GM12874 (cell line): ENCODE results near the gene MRPL16.
A peak's percentile ranks its signal among the peaks of the same experiment; 100 is the strongest.

Source experiments
- CTCF ChIP-seq: IDR thresholded peaks from 2 replicates; pipeline ENCODE4 v1.5.1; 2011; ENCODE audit warnings: low read depth, mild to moderate bottlenecking, control low read depth, low read length, moderate library complexity; ENCODE audit not compliant: insufficient read depth

The MRPL16 gene

GRCh38 chr11:59845399-59845798 lies 34.8 kb upstream of the MRPL16 start, which contains the start of gene CBLIF:
CBLIF (minus strand) TSS chr11:59845499; CDS start chr11:59845453, 46 bp downstream.
- no peak for TF ChIP-seq CTCF

GRCh38 chr11:59842316-59842715 lies 31.7 kb upstream of the MRPL16 start:
- TF ChIP-seq CTCF = no peak

GRCh38 chr11:59841514-59841913 lies 30.9 kb upstream of the MRPL16 start:
- TF ChIP-seq CTCF = no peak

- TF ChIP-seq CTCF = no peak
These were observed 29.0 kb upstream of the MRPL16 start for GRCh38 chr11:59839615-59840014.

- TF ChIP-seq CTCF = no peak
These were observed 23.0 kb upstream of the MRPL16 start for GRCh38 chr11:59833602-59834001.

GRCh38 chr11:59829358-59829757 lies 18.8 kb upstream of the MRPL16 start:
- no peak for TF ChIP-seq CTCF

- peak; percentile 55; the same call in 1 of the 2 replicates for TF ChIP-seq CTCF
These were observed 12.5 kb upstream of the MRPL16 start for GRCh38 chr11:59822989-59823566.
